Measurements from ENCODE around the gene RABEPK. TPM values are rescaled to one million over a fixed set of nuclear protein-coding genes. Genes with fewer than 3 reads are reported as not detected.
"Not testable (repeated sequence)": the region's sequence is repeated elsewhere in the genome, so short reads cannot be mapped to it uniquely, and the experiment has no call there.

Gene RABEPK
- total RNA-seq, 1 experiment from 2014 or later: 49.0 TPM

DNA sequence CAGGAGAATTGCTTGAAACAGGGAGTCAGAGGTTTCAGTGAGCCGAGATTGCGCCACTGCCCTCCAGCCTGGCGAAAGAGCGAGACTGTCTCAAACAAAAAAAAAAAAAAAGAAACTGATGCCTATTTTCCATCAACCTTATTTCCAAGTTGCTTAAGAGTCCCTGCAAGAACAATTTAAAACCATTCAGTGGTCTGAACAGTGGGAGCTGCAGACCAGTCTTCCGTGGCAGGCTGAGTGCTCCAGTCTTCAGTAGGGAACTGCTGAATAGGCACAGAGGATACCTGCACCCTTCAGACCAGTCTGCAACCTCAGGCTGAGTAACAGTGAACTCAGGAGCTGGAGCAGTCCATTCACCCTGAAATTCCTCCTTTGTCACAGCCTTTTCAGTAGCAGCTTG, 5.9 kb upstream of the RABEPK start:
- not testable (repeated sequence) for DNase-seq (ENCODE audit: low read depth)

DNA sequence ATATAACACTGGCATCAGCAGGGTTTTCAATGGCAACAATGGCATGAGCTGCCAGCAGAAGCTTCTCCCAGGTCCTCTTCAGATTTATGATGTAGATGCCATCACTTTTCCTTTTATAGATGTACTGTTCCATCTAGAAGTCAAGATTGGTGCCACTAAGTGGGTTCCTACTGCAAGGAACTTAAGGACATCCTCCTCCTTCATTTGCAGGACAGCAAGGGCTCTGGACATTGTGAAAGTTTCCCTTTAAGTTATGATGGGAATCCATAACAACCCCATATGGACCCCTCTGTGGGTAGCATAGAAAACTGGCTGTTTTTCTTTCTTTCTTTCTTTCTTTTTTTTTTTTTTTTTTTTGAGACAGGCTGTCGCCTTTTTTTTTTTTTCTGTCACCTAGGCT, 4.8 kb upstream of the RABEPK start:
- DNase-seq (ENCODE audit: low read depth): not testable (repeated sequence)

- no peak for DNase-seq (ENCODE audit: low read depth)
Measured at GRCh38 chr9:125202846-125203618, 2.7 kb downstream of the RABEPK start.

DNA sequence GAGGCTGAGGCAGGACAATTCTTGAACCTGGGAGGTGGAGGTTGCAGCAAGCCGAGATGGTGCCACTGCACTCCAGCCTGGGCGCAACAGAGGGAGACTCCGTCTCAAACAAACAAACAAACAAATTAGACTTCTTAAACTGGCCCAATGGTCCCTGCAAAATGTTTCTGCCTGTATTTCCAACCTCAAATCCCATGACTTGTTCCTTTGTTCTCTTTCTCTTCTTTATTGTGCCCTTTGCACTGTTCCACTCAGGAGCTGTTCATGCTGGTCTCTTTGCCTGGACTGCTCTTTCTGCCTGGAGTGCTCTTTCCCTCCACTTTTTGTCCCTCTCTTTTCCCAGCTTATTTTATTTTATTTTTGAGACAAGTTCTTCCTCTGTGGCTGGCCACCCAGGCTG, 4.1 kb downstream of the RABEPK start:
- no peak for DNase-seq (ENCODE audit: low read depth)

- no peak for DNase-seq (ENCODE audit: low read depth)
Measured at GRCh38 chr9:125214186-125214585, 13.8 kb downstream of the RABEPK start.

DNA sequence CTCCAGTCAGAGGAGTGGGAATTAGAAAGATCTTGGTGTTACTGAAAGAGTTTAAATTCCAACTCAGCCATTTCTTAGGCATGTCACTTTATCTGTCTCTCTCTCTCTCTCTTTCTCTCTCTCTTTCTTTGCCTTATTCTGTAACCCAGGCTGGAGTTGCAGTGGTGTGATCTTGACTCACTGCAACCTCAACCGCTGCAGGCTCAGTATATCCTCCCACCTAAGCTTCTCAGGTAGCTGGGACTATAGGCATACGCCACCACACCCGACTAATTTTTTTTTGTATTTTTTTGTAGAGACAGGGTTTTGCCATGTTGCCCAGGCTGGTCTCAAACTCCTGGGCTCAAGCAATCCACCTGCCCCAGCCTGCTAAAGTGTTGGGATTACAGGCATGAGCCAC, 18.3 kb downstream of the RABEPK start:
- no peak for DNase-seq (ENCODE audit: low read depth)

GRCh38 chr9:125224858-125225257, 24.5 kb downstream of the RABEPK start:
- not testable (repeated sequence) for DNase-seq (ENCODE audit: low read depth)

- DNase-seq (ENCODE audit: low read depth): no peak
Measured at GRCh38 chr9:125227761-125228160, 27.4 kb downstream of the RABEPK start.

DNA sequence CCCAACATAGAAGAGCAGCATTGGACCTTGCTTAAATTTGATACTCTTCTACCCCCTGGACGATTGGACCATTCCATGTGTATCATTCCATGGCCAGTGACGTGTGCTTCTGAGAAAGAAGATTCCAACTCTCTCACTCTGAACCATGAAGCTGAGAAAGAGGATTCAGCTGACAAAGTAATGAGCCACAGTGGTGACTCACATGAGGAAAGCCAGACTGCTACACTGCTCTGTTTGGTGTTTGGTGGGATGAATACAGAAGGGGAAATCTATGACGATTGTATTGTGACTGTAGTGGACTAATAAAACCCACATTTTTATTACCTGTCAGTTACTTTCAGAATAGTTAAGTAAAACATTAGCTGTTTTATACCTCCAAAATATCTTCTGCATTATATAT, 33.3 kb downstream of the RABEPK start:
- peak; percentile 91 for DNase-seq (ENCODE audit: low read depth)

- not testable (repeated sequence) for DNase-seq (ENCODE audit: low read depth)
Measured at GRCh38 chr9:125234099-125234498, 33.8 kb downstream of the RABEPK start.

DNA sequence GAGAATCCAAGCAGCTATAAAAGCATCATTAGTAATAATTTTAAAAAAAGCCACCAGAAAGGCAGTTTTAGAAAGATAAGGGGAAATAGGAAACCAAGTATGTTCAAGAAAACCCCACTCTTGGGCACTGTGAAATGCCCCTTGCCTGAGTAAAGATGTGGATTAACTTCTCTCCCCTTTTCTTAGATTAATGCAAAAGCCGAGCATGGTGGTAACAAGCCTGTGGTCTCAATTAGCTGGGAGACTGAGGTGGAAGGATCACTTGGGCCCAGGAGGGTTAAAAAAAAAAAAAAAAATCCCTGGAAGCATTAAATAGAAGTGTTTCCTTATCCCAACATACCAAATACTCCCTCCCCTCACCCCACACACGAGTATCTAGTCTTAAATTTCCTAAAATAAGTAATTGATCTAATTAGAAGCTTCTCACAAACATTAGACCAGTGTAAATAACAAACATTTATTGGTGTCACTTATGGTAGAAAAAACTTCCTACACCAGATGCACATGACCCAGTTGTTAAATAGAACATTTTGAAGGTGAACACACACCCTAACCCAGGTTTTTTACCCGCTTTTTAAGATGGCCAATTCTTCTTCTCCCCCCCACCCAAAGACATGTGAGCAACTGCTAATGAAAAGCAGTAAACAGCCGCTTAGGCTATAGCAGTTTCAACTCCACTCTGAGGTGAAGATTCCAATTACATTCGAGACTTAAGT, 35.6 kb downstream of the RABEPK start:
- DNase-seq (ENCODE audit: low read depth): no peak

GRCh38 chr9:125236520-125237159, 36.3 kb downstream of the RABEPK start:
- not testable (repeated sequence) for DNase-seq (ENCODE audit: low read depth)

DNA sequence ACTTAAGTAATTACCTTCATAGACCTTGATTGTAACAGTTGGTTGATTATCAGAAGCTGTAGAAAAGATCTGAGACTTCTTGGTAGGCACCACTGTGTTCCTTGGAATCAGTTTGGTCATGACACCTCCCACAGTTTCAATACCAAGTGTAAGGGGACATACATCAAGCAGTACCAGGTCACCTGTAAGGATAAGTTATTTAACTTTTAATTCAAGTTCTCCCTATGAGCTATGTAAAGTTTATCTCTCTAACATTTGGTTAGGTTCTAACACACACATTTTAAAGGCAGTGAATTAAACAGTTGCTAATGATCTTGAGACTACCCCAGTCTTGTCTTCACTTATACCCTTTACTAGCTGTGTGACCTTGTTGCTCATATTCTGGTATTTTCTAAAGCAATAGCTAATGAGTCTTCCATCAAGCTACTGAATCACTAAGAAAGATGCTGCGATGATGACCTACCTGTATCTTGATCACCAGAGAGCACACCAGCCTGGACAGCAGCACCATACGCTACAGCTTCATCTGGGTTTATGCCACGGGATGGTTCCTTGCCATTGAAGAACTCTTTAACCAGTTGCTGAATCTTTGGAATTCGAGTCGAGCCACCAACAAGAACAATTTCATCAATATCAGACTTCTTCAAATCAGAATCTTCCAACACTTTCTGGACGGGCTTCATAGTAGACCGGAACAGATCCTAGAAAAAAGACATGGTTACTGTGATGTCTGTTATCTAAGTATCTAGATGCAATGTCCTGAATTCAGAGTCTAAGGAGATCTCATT, 38.0 kb downstream of the RABEPK start:
- DNase-seq (ENCODE audit: low read depth): no peak

DNA sequence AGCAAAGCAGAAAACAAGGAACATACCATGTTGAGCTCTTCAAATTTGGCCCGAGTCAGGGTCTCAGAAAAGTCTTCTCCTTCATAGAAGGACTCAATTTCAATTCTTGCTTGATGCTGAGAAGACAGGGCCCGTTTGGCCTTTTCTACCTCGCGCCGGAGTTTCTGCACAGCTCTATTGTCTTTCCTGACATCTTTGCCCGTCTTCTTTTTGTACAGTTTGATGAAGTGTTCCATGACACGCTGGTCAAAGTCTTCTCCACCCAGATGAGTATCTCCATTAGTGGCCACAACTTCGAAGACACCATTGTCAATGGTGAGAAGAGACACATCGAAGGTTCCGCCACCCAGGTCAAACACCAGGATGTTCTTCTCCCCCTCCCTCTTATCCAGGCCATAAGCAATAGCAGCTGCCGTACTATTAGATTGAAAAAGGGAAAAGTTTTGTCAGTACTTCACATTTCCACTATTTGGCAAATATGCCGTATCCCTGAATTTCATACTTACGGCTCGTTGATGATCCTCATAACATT, 38.6 kb downstream of the RABEPK start:
- DNase-seq (ENCODE audit: low read depth): no peak

- DNase-seq (ENCODE audit: low read depth): no peak
Measured at GRCh38 chr9:125239631-125240597, 39.6 kb downstream of the RABEPK start.

- DNase-seq (ENCODE audit: low read depth): no peak
Measured at GRCh38 chr9:125240649-125240999, 40.3 kb downstream of the RABEPK start.

GRCh38 chr9:125241000-125241862, 40.9 kb downstream of the RABEPK start, which contains the start of gene HSPA5:
Gene HSPA5, minus strand, starts transcription at chr9:125241343. Its CDS starts 217 bp downstream, at chr9:125241126.
- DNase-seq (ENCODE audit: low read depth): peak; percentile 100

GRCh38 chr9:125241863-125242739, 41.8 kb downstream of the RABEPK start:
- no peak for DNase-seq (ENCODE audit: low read depth)

Data from Daoy (cell line).